Astrocyte (in vitro differentiated cells and primary cell): ENCODE results near the gene WDR73. TPM values are rescaled to one million over a fixed set of nuclear protein-coding genes. Genes with fewer than 3 reads are reported as not detected.

ENCODE experiments used
- DNase-seq: peaks from one replicate; pipeline ENCODE4 v3.0.0-alpha.2; 2010; ENCODE audit warnings: low read depth
- FAIRE-seq: peaks from 2 replicates; lab custom pipeline; 2011; peaks lifted over from hg19 to GRCh38; lab: Jason Lieb, UNC
- H2AFZ ChIP-seq: 2 replicates; pipeline ENCODE4 v1.6.0; 2012; ENCODE audit warnings: low read depth, low read length, inconsistent platforms
- H3K27ac ChIP-seq: 2 replicates; pipeline ENCODE4 v1.5.1; 2011; ENCODE audit warnings: low read depth, low read length, inconsistent platforms
- H3K27me3 ChIP-seq: 2 replicates; pipeline ENCODE4 v1.6.0; 2011; ENCODE audit warnings: low read length, inconsistent platforms; ENCODE audit not compliant: insufficient read depth
- H3K36me3 ChIP-seq: 2 replicates; pipeline ENCODE4 v1.5.1; 2011; ENCODE audit warnings: low read length, inconsistent platforms; ENCODE audit not compliant: insufficient read depth
- H3K4me1 ChIP-seq: 2 replicates; pipeline ENCODE4 v1.5.1; 2011; ENCODE audit warnings: low read length, inconsistent platforms; ENCODE audit not compliant: insufficient read depth
- H3K4me2 ChIP-seq: 2 replicates; pipeline ENCODE4 v1.6.0; 2012; ENCODE audit warnings: low read length, inconsistent platforms
- H3K4me3 ChIP-seq: 2 replicates; pipeline ENCODE4 v1.5.1; 2011; ENCODE audit warnings: low read depth, mild to moderate bottlenecking, low read length, inconsistent platforms; ENCODE audit not compliant: insufficient read depth
- H3K79me2 ChIP-seq: 2 replicates; pipeline ENCODE4 v1.6.0; 2012; ENCODE audit warnings: mild to moderate bottlenecking, low read length, inconsistent platforms; ENCODE audit not compliant: insufficient read depth
- H3K9ac ChIP-seq: 2 replicates; pipeline ENCODE4 v1.6.0; 2012; ENCODE audit warnings: mild to moderate bottlenecking, low read length, inconsistent platforms
- H3K9me3 ChIP-seq: 2 replicates; pipeline ENCODE4 v1.5.1; 2012; ENCODE audit warnings: low read depth, mild to moderate bottlenecking, low read length, inconsistent platforms; ENCODE audit not compliant: insufficient read depth
- H4K20me1 ChIP-seq: 2 replicates; pipeline ENCODE4 v1.6.0; 2012; ENCODE audit warnings: low read length, inconsistent platforms; ENCODE audit not compliant: insufficient read depth
- H3K27ac Mint-ChIP-seq: one replicate; pipeline ENCODE4 v1.8.0; 2021; ENCODE audit warnings: mild to moderate bottlenecking, mixed read lengths; ENCODE audit not compliant: unreplicated experiment
- H3K27me3 Mint-ChIP-seq: one replicate; pipeline ENCODE4 v1.8.0; 2021; ENCODE audit warnings: low read depth, mixed read lengths; ENCODE audit not compliant: unreplicated experiment
- H3K36me3 Mint-ChIP-seq: one replicate; pipeline ENCODE4 v1.8.0; 2021; ENCODE audit warnings: low read depth, mixed read lengths; ENCODE audit not compliant: unreplicated experiment
- H3K4me1 Mint-ChIP-seq: one replicate; pipeline ENCODE4 v1.8.0; 2021; ENCODE audit warnings: low read depth, mixed read lengths; ENCODE audit not compliant: unreplicated experiment
- H3K4me3 Mint-ChIP-seq: one replicate; pipeline ENCODE4 v1.8.0; 2021; ENCODE audit warnings: mild to moderate bottlenecking, moderate library complexity, mixed read lengths; ENCODE audit not compliant: unreplicated experiment
- H3K9me3 Mint-ChIP-seq: one replicate; pipeline ENCODE4 v1.8.0; 2021; ENCODE audit warnings: mild to moderate bottlenecking, mixed read lengths; ENCODE audit not compliant: unreplicated experiment
- CTCF ChIP-seq: IDR thresholded peaks from 2 replicates; pipeline ENCODE4 v1.5.1; 2011; ENCODE audit warnings: low read depth, mild to moderate bottlenecking, inconsistent platforms, low read length, moderate library complexity; ENCODE audit not compliant: insufficient read depth
- EZH2 ChIP-seq: IDR thresholded peaks from 2 replicates; pipeline ENCODE4 v1.6.1; 2012; ENCODE audit warnings: mild to moderate bottlenecking, low read length, inconsistent platforms; ENCODE audit not compliant: insufficient read depth
- total RNA-seq: library from RNA; stranded (reverse); gene quantifications from 2 replicates; pipeline ENCODE4 v1.2.1, GENCODE V29; 2021

Gene WDR73
- total RNA-seq, 1 donor from 2014 or later: 23.9 TPM

- no peak overlapping the region for H3K9ac ChIP-seq
- no peak overlapping the region for H3K4me3 ChIP-seq
- no peaks in the 10 kb centered on the region for H3K9me3 Mint-ChIP-seq
- peaks cover 9% of the 10 kb centered on the region for H3K36me3 ChIP-seq
- H3K27ac Mint-ChIP-seq: peak overlapping the region; percentile 89
- no peak overlapping the region for H2AFZ ChIP-seq
- no peak for TF ChIP-seq CTCF
- TF ChIP-seq EZH2: no peak
- H3K9me3 ChIP-seq: no peaks in the 10 kb centered on the region
- peaks cover 19% of the 10 kb centered on the region for H3K79me2 ChIP-seq
- DNase-seq (peak; percentile 80), FAIRE-seq (peak; percentile 55)
- no peaks in the 10 kb centered on the region for H3K27me3 ChIP-seq
- peak overlapping the region; percentile 57 for H3K4me3 Mint-ChIP-seq
- H3K36me3 Mint-ChIP-seq: peaks cover 32% of the 10 kb centered on the region
- H3K4me2 ChIP-seq: no peak overlapping the region
- peak overlapping the region; percentile 50 for H3K27ac ChIP-seq
- no peaks in the 10 kb centered on the region for H3K27me3 Mint-ChIP-seq
- H3K4me1 Mint-ChIP-seq: peaks cover 10% of the 10 kb centered on the region
- no peaks in the 10 kb centered on the region for H3K4me1 ChIP-seq
- H4K20me1 ChIP-seq: peaks cover 17% of the 10 kb centered on the region
Observed at GRCh38 chr15:84685304-84685703, 31.2 kb upstream of the WDR73 start.

GRCh38 chr15:84684092-84684491, 30.0 kb upstream of the WDR73 start:
- H3K36me3 Mint-ChIP-seq: peaks cover 30% of the 10 kb centered on the region
- H3K4me2 ChIP-seq: no peak overlapping the region
- H3K27ac ChIP-seq: peak overlapping the region; percentile 43
- no peaks in the 10 kb centered on the region for H3K9me3 ChIP-seq
- no peaks in the 10 kb centered on the region for H3K4me1 ChIP-seq
- H4K20me1 ChIP-seq: peaks cover 12% of the 10 kb centered on the region
- H3K27me3 Mint-ChIP-seq: no peaks in the 10 kb centered on the region
- H3K4me3 ChIP-seq: no peak overlapping the region
- H3K27ac Mint-ChIP-seq: no peak overlapping the region
- TF ChIP-seq CTCF (no peak), EZH2 (no peak)
- no peak for FAIRE-seq
- H3K9ac ChIP-seq: no peak overlapping the region
- H2AFZ ChIP-seq: no peak overlapping the region
- peaks cover 20% of the 10 kb centered on the region for H3K79me2 ChIP-seq
- no peaks in the 10 kb centered on the region for H3K9me3 Mint-ChIP-seq
- no peaks in the 10 kb centered on the region for H3K27me3 ChIP-seq
- peaks cover 10% of the 10 kb centered on the region for H3K4me1 Mint-ChIP-seq
- H3K4me3 Mint-ChIP-seq: no peak overlapping the region
- H3K36me3 ChIP-seq: peaks cover 14% of the 10 kb centered on the region
- DNase-seq: peak; percentile 57

GRCh38 chr15:84681831-84682230, 27.7 kb upstream of the WDR73 start:
- Histone ChIP-seq H3K9me3 (no peaks in the 10 kb centered on the region), H3K4me2 (no peak overlapping the region), H3K4me1 (no peaks in the 10 kb centered on the region), H4K20me1 (peaks cover 12% of the 10 kb centered on the region), H3K36me3 (peaks cover 17% of the 10 kb centered on the region), H3K4me3 (no peak overlapping the region), H2AFZ (no peak overlapping the region), H3K27me3 (no peaks in the 10 kb centered on the region), H3K27ac (peak overlapping the region; percentile 10), H3K79me2 (peaks cover 19% of the 10 kb centered on the region), H3K9ac (no peak overlapping the region)
- Mint-ChIP-seq H3K36me3 (peaks cover 33% of the 10 kb centered on the region), H3K4me3 (no peak overlapping the region), H3K27me3 (no peaks in the 10 kb centered on the region), H3K27ac (no peak overlapping the region), H3K4me1 (peaks cover 10% of the 10 kb centered on the region), H3K9me3 (no peaks in the 10 kb centered on the region)
- TF ChIP-seq CTCF (no peak), EZH2 (no peak)
- no peak for FAIRE-seq
- peak; percentile 73 for DNase-seq
